Activated T-helper 1 cell treated with anti-CD3 and anti-CD28 coated beads, Interleukin-2, amount 50 U/mL, for 16 hours (primary cell): ENCODE measurements around the gene DGKH.

Experiments
- DNase-seq, 2 donors: peaks; one replicate each; pipeline ENCODE4 v3.0.0-alpha.2; 2020; ENCODE audit warnings: low read depth in 1 of 2, low spot score in 1 of 2

The DGKH gene

DNA sequence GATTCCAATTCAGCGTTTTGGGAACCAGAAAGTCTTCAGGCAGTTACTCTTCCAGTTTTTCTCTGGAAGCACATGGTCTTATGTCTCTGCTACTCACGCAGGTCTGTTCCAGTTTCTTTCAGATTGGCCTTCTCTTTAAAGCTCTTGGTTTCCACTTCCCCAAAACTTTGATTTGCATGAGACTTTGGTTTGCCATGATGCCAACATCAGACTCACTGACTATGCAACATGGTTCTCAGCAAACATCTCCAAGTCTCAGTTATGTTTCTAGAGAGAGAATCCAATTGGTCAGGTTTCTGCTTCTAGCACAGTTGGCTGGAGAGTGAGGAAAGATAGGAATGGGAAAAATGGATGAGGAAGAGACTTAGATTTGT is 226.6 kb downstream of the DGKH start:
- no peak for DNase-seq

- no peak for DNase-seq
These were observed 227.1 kb downstream of the DGKH start for GRCh38 chr13:42275506-42275905.

GRCh38 chr13:42276683-42277082 is 228.2 kb downstream of the DGKH start:
- DNase-seq, result no peak

DNA sequence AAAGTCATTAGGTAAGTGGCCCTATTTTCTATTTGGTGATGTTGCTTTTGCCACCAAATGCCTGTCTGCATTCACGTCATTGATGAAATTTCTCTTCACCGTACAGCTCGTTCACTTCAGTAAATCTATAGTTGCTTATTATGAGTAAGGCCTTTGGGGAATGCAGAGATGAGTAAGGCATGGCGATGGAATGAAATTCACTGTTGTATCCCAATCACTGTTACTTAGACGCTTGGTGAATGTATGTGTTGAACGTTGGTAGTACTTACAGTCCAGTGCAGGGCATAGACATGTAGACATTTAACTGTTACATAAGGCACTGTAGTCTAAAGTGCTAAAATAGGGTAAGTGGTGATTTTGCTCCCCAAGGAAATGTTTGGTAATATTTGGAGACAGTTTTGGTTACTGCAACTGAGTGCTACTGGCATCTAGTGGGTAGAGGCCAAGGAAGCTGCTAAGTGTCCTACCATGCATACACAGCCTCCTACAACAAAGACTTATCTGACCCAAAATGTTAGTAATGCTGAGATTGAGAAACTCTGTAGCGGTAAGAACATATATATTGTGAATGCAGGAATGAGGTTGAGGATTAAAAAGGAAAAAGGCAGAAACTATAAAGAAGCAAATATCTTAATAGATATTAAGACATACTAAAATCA is 229.3 kb downstream of the DGKH start:
- no peak for DNase-seq

DNA sequence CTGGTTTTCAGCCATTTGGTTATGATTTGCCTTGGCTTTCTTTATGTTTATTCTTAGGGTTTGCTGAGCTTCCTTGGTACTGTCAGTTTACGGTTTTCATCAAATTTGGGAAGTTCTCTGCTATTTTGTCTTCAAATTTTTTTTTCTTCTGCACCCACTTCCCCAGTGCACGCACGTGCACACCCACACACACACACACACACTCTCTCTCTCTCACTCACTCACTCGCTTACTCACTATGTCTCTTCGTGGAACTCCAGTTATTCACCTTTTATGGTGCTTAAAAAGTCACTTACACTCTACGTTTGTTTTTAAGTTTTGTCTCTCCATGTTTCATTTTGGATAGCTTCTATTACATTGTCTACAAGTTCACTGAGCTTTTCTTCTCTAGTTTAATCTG is 230.6 kb downstream of the DGKH start:
- no peak for DNase-seq

GRCh38 chr13:42279986-42280385 is 231.5 kb downstream of the DGKH start:
- DNase-seq, result no peak

GRCh38 chr13:42280537-42280936 is 232.1 kb downstream of the DGKH start:
- DNase-seq, result no peak

DNA sequence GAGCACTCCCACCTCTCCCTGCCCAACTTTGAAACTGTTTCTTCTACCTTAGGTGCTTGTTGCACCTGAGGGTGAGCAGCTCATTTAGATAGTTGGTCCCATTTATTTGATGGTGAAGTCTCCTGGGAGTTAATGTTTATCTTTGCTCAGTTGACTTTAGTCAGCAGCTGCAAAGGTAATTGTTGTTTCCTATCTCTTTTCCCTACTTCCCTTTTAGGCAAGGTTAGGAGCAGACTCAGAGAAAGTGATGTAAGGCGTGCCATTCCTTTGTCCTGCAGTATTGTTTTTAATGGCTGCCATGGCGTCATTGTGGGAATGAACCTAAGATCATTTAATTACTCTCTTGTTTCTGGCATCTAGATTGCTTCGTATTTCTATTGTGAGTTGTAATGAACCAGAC is 235.1 kb downstream of the DGKH start:
- no peak for DNase-seq

GRCh38 chr13:42284068-42284467 is 235.6 kb downstream of the DGKH start:
- no peak for DNase-seq
